Kidney capillary endothelial cell (primary cell): ENCODE measurements around the gene DRAM1.
"Not testable (repeated sequence)": the region's sequence is repeated elsewhere in the genome, so short reads cannot be mapped to it uniquely, and the experiment has no call there.

Experiments used
- DNase-seq: peaks from one replicate; pipeline ENCODE4 v3.0.0-alpha.2; 2018; ENCODE audit warnings: low spot score

The DRAM1 gene

GRCh38 chr12:101876861-101877805 is at the start of gene DRAM1:
DRAM1 (plus strand) TSS chr12:101877580; CDS start chr12:101877790, 210 bp downstream.
- DNase-seq: peak; percentile 64

GRCh38 chr12:101828463-101829196 is 48.8 kb upstream of the DRAM1 start:
- no peak for DNase-seq

DNA sequence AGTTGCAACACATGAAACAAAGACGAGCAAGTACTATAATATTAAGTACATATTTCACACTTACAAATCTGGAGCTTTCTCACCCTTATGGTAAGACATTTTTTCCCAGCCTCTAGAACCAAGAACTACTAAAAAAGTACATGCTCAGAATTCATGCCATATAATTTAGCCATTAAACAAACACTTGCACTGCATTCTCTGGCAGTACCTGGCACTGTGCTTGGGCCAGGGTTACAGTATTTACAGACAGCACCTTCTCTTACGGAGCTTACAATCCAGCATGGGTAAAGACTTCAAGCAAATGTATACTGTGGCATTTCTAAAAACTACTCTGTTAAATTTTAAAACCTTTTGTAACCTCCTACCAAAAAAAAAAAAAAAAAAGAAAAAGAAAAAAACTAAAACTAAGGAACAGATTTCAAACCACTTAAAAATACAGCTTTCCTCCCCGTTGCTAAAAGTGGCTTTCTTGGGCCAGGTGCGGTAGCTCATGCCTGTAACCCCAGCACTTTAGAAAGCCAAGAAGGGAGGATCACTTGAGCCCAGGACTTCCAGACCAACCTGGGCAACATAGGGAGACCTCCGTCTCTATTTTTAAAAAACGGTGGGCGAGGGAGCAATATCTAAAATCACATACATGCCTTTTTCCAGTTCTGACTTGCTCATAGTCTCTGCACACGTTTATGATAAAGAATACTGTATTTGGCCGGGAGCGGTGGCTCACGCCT is 47.6 kb upstream of the DRAM1 start:
- no peak for DNase-seq

- peak; percentile 92 for DNase-seq
Observed at GRCh38 chr12:101830367-101831325, 46.7 kb upstream of the DRAM1 start, which contains the start of gene GNPTAB. GNPTAB (minus strand) TSS chr12:101830959; CDS start chr12:101830675, 284 bp downstream.

DNA sequence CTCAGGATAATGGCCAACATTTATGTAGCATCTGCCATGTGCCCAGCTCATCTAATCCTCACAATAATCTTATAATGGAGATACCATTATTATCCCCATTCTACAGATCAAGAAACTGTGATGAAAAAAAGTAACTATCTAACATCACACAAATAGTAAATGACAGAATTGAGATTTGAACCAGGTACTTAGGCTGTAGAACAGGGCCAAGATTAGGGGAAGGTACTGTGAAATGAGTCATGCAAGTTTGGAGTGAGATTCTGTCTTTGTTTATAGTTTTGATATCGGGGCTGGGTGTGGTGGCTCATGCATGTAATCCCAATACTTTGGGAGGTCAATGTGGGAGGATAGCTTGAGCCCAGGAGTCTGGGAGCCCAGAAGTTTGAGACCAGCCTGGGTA is 45.4 kb upstream of the DRAM1 start:
- DNase-seq: no peak

DNA sequence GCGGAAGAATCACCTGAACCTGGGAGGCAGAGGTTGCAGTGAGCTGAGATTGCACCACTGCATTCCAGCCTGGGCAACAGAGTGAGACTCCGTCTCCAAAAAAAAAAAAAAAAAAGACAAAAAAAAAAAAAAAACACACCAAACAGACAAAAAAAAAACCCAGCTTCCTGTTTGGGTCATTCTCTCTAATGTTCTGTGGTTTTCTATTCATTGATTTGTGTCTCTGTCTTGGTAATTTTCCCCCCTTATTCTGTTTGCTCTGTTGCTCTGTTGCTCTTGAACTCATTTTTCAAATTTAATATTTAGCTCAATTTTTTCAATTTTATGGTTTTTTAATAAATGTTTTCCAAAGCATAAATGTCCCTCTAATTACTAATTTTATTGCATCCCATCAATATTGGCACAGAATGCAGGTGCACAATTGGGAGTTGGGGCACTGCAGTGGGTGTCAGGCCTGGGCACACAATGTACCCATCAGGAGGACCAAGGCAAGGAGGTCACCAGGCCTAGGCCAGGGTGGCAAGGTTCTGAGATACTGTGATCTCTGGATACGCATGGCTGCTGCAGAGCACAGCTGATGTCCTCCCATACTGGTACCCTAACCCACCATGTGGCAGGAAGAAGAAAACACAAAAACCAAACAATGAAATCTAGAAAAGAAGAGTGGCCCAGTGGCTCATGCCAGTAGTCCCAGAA is 38.6 kb upstream of the DRAM1 start:
- no peak for DNase-seq

DNA sequence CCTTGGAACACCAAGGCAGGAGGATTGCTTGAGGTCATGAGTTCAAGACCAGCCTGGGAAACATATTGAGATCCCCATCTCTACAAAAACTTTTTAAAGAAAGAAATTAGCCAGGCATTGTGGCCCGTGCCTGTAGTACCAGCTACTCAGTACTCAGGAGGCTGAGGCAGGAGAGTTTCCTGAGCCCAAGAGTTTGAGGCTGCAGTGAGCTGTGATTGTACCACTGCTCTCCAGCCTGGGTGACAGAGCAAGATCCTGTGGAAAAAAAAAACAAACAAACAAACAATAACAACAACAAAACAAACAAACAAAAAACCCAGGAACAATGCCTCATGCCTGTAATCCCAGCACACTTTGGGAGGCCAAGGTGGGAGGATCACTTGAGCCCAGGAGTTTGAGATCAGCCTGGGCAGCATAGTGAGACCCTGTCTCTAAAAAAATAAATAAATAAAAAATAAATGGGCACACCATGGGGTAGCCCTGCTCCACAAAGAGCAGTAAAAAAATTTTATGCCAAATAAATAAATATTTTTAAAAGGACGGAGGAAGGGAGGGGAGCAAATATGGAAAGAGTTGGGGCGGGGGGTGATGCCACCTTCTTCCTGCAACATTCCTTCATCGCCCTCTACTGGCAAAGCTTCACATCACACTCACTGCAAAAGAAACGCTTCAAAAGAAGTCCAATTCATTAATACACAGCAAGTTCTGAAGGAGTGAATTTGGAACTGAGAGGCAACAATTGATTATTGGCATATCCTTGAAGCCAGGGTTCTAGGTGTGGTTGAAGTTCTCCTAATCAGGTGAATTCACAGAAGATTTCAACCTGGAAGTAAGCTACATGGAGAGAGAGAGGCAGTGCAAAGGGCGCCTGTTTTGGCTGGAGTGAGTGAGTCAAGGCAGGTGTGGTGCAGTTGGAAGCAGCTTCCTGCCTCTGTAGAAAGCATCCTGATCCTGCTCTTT is 37.8 kb upstream of the DRAM1 start:
- DNase-seq: peak; percentile 46

GRCh38 chr12:101841069-101841468 is 36.3 kb upstream of the DRAM1 start:
- DNase-seq: no peak

GRCh38 chr12:101845137-101845711 is 32.2 kb upstream of the DRAM1 start:
- no peak for DNase-seq

GRCh38 chr12:101847325-101847724 is 30.1 kb upstream of the DRAM1 start:
- no peak for DNase-seq

GRCh38 chr12:101850199-101850598 is 27.2 kb upstream of the DRAM1 start:
- DNase-seq: no peak

DNA sequence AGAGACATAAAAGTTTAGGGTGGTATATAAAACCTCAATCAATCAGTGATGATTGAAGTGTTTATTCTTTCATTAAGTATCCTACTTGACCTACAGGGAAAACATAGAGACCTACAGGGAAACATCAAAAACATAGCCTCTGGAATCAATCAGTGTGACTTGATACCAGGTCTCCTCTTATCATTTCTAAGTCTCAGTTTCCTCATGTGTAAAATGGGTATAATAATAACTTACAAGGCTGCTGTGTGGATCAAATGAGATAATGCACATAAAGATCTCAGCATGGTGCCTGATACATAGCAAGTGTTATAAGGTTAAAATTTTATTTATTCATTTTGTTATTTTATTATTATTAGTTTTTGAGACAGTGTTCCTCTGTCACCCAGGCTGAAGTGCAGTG is 24.4 kb upstream of the DRAM1 start:
- DNase-seq: no peak

DNA sequence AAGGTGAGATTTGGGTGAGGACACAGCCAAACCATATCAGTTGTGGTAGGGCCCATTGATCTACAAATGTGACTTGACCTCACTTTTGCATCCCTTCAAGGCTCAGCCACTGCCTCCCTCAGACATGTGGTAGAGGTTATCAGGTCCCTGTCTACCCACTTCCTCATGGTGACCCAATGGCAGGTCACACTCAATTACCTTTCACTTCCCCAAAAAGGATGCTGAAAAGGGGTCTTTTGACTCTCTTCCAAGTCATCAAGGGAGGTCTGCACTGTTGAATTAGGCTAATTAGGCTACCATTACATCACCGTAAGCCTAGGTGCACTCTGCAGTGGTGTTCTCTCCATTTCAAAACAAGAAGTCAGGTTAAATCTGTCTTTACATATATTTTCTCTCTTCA is 22.6 kb upstream of the DRAM1 start:
- DNase-seq: no peak

- DNase-seq: no peak
Observed at GRCh38 chr12:101855364-101855884, 22.0 kb upstream of the DRAM1 start.

GRCh38 chr12:101855976-101856375 is 21.4 kb upstream of the DRAM1 start:
- no peak for DNase-seq

GRCh38 chr12:101856614-101857013 is 20.8 kb upstream of the DRAM1 start:
- not testable (repeated sequence) for DNase-seq

GRCh38 chr12:101857043-101857558 is 20.3 kb upstream of the DRAM1 start:
- peak; percentile 36 for DNase-seq

DNA sequence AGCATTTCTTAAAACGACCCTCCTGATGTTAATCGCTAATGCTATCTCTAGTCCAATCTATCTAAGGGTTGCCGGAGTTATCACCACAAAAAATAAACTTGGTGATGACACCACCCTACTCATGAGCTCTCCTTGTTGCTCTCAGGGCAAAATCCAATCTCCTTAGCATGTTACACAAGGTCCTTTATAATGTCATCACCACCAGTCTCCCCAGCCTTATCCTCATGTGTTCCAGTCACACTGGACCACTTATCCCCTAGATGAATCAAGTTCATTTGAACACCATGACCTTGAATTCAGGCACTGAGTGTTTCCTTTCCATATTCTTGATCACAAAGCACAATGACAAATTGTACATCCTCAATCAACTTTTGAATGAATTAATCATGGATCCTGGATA is 19.0 kb upstream of the DRAM1 start:
- DNase-seq: no peak
